ENCODE data around the gene OPHN1.

DNA sequence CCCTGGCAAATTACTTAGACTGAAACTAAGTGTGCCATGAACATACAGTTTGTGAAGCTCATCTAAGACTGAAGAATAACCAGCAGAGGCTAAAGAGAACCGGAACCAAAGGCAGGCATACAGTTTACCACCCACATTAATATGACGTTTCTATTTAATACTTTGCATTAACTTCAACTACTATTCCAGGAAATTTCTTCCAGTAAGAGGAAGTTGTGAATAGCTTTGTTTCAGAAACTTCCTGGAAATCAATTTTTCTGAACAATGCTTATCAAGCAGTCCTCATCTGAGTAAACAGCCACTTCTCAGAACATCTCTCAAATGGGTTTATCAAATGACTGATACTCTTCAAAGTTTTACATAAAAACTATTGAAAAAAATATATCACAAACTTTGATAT lies 252.7 kb downstream of the OPHN1 start:
- TF ChIP-seq NR2C1 (IDR thresholded peaks at IDR 0.05) (no peak), POLR2A (IDR thresholded peaks at IDR 0.05; ENCODE audit: low read depth, low read length) (no peak), POLR2AphosphoS2 (IDR thresholded peaks at IDR 0.05; ENCODE audit: low read depth, low read length) (no peak), CHD1 (IDR thresholded peaks at IDR 0.05; ENCODE audit: low read depth, low read length) (no peak), TAF1 (IDR thresholded peaks at IDR 0.05; ENCODE audit: borderline replicate concordance, low read depth, low read length) (no peak), LARP7 (IDR thresholded peaks at IDR 0.05) (no peak), CTCF (IDR thresholded peaks at IDR 0.05 in 2 of 3, conservative IDR thresholded peaks at IDR 0.05 in 1 of 3; ENCODE audit: control insufficient read depth in 2 of 3, extremely low read depth in 1 of 3, insufficient read depth in 1 of 3, low read depth in 3 of 3, low read length in 3 of 3) (no peak), SRF (IDR thresholded peaks at IDR 0.05; ENCODE audit: low read depth in 2 of 2, low read length in 2 of 2) (no peak), HDAC2 (IDR thresholded peaks at IDR 0.05) (no peak)
- TF ChIP-seq, protein P1, sequence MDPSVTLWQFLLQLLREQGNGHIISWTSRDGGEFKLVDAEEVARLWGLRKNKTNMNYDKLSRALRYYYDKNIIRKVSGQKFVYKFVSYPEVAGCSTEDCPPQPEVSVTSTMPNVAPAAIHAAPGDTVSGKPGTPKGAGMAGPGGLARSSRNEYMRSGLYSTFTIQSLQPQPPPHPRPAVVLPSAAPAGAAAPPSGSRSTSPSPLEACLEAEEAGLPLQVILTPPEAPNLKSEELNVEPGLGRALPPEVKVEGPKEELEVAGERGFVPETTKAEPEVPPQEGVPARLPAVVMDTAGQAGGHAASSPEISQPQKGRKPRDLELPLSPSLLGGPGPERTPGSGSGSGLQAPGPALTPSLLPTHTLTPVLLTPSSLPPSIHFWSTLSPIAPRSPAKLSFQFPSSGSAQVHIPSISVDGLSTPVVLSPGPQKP (IDR thresholded peaks at IDR 0.05; ENCODE audit: low read depth, low read length): no peak
